NCI-H187 (cell line): ENCODE results near the gene EP400.
A peak's percentile ranks its signal among the peaks of the same experiment; 100 is the strongest.

Source experiments
- DNase-seq, 2 experiments: peaks; one replicate each; lab custom pipeline; 2025; lab: John Stamatoyannopoulos, UW

EP400 gene

DNA sequence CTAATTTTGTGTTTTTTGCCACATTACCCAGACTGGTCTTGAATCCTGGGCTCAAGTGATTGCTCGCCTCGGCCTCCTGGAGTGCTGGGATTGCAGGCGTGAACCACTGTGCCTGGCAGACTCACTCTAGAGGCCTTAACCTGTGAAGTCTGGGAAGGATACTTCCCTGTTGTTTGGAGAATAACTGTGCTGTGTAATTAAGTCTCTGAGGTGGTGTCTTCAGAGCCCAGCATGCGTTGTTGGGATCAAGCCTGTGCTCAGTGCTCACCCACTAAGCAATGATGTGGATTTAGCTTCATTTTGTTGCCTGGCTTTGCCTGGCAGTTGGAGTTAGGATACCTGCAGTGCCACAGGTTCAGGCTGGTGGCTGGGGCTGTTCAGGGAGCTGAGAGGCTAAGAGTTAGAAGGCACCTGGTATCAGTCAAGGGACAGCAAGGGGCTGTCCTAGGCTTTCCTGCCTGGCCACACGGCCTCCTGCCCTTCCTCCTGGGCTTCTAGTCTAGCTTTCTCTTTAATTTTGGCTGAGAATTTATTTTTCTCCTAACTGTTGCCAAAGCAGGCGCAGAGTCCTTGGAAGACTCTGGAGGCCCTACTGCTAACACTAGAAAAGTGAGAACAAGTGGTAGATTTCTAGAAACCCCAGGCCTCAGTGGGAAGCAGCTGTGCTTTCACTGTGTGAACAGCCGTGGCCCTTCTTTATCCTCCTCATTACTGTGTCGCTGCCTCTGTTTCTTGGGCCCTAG, 38.5 kb downstream of the EP400 start:
- no peak for DNase-seq

DNA sequence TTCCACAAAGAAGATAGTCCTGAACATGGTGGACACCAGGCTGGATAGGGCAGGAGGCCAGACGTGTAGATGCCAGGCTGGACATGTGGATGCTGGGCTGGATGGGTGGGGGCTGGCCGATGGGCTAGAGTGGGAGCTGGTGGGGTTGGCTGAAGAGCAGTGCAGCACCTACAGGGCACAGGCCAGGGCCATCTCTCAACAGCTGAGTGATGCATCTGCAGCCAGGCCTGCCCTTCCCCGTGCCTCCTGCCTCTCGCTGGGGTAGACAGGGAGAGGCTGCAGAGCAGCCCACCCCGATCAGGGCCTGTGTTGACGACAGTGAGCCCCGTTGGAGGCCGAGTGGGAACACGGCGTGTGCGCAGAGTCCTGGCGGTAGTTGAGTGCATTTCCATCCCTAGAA, 39.3 kb downstream of the EP400 start:
- DNase-seq, result no peak

DNA sequence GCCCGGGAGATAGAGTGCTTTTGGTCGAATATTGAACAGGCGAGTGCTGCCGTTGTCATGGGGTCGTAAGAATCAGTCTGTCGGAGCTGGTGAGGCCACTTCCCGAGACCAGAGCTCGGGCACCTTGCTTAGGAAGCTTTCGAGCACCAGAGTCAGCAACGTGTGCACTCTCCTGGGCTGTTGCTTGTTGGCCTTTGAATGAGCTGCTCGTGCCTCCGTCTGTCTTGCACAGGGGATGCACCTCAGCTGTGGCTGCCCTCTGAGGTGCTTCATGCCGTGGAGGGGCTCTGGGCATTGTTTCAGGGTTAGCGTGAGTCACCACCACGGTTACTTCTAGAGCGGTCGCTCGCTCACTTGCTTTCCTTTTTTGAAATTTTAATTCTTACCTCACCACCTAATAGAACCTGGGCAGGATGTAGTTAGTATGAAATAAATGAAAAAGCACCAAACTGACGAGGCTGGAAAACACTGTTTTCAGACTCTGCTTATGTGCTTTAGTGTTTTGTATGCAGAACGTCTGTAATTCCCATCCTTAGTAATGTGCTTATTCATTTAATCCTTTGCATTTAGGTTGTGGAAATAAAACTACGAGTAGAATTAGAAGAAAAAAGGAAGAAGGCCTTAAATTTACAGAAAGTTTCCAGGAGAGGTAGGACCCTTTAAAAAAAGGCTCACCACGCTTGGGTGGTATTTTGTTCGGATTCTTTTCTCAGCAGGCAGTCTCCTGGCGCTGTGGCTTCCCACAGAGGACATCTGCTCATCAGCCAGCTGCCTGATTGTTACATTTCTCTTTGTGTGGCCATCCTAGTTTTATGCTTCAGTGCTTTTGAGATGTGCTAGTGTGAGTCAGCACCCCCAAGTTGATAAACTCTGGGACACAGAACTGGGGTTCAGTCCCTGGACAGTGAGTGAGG, 40.6 kb downstream of the EP400 start:
- peak in 1 of 2 experiments; percentile 75 for DNase-seq

DNA sequence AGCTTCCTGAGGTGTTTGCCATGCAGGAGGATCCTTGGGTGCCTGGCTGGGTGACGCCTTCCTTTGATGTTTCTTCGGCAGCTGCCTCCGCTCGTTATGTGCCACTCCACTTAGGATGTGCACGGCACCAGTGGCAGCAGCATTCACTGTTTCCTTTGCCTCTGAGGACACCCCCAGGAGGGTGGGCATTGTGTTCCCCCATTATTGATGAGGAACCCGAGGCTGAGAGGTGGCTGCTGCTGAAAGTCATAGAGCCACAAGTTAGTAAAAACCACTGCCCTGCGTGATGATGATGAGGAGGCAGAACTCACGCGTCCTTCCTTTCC, 41.2 kb downstream of the EP400 start:
- no peak for DNase-seq

DNA sequence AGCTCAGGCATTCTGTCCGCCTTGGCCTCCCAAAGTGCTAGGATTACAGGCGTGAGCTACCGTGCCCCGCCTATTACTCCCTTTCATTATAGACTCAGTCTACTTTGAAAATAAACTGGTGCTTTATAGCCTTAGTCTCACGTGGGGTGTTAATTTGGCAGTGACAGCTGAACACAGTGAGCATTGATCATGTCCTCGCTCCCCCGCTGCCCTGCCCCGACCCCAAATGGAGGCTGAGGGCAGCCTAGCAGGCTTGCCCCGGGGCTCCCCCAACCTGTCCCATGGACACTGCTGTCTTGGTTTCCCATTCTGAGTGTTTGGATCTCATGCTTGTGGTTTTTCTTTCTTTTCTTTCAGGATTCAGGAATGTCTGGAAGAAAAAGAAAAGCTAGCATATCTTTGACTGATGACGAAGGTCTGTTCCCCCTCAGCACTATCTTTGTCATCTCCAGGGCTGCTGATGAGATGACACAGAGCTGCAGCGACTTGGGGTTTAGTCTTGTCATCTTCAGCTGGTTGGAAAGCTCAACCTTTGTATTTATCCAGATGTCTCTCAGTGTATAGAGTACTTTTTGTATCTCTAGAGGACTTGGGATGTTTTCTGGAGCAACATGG, 42.2 kb downstream of the EP400 start:
- DNase-seq, result no peak

DNA sequence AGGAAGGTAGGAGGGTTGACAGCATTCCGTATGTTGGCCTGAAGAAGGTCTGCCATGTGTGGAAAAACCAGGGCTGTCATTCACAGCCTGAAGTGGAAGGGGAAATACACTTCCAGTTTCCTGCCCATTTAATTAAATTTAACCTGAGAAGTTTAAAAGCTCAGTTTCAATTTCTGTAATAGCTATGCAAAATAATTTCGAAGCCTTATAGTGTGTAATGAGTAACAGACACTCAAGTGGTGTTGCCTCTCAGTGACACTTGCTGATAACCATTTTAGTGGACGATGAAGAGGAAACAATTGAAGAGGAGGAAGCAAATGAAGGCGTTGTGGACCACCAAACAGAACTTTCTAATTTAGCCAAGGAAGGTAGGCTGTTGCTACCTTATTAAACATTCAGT, 44.8 kb downstream of the EP400 start:
- no peak for DNase-seq

DNA sequence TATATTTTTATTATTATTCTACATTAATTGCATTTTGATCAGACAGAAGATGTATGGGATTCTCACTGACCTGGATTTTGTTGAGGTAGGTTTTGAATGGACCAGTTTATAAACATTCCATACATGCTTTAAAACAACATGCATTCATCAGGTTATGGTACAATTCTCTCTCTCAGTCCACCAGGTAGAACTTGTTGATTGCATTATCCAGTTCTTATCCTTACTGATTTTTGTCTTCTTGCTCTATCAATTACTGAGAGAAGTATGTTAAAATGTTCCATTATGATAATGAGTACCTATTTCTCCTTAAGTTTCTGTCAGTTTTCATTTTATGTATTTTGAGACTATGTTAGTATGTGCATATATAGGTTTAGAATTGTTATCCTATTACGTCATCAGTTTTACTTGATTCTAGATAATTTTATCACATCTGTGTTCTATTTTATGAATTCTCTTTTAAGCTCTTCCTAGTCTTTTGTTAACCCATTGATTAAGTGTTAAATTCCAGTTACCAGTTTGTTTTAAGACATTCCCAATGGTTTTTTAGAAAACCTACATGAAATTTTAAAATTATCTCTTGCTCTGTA, 50.6 kb downstream of the EP400 start:
- no peak for DNase-seq

DNA sequence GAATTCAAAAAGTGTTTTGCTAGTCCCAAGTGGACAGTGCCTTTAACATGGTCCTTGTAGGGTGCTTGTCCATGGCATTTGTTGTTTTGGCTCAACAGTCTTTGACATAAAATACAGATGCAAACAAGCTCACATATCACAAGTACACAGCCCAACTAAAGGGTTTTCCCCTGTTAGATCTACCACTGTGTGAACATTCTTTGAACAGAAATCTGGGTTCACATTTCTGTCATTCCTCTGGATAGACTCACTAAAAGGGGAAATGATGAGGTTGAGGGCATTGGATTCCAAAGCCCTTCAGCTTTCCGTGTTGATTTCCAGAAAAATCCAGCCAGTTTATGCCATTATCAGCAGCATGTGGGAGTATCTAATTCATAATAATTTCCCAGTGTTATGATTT, 54.1 kb downstream of the EP400 start:
- no peak for DNase-seq

DNA sequence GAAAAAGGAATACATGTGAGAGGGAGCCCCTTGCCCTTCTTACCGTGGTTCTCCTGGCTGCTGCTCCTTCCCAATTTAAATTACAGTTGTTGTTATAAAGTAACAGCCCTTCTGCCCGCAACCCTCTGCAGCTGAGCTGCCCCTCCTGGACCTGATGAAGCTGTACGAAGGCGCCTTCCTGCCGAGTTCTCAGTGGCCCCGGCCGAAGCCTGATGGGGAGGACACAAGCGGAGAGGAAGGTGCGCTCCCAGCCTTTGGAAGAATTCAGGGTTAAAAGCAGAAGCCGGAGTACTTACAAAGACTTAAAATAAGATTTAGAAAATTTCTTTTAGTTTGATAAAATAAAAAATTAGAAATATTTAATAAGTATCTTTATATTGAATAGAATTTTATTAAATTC, 55.2 kb downstream of the EP400 start:
- no peak for DNase-seq

DNA sequence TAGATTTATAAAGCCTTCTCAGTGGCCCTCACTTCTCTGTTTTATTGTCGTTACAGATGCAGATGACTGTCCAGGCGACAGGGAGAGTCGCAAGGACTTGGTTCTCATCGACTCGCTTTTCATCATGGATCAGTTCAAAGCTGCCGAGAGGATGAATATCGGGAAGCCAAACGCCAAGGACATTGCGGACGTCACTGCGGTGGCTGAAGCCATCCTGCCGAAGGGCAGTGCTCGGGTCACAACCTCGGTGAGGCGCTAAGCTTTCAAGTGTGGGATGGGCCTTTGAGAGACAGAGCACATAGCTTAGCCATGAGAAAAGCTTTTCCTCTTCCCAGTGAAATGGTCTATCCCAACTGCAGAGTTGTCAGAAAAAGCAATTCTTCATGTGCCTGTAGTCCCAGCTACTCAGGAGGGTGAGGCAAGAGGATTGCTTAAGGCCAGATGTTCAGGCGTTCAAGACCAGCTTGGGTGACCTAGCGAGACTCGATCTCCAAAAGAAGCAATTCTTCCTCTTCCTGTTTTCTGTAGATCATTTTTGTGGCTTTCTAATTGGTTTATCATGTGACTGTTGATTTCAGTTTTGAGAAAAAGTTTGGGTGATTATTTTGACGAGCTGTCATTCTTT, 56.4 kb downstream of the EP400 start:
- no peak for DNase-seq

DNA sequence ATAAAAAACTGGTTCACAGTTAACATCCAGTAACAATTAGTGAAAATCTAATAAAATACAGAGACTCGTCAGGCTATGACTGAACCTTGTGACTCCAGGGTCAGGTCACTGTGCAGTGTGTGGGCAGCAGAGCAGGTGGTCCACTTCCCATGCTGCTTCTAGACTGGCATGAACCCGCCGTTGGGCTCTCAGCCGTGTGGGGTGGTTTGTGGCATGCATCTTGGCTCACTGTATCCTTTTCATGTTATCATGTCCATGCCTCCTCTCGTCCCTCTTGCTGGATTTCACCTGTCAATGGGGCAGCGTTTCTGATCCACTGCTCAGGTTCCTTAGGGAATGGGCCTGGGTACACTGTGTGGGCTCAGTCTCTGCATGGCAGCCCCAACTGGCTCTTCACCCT, 57.3 kb downstream of the EP400 start:
- no peak for DNase-seq

DNA sequence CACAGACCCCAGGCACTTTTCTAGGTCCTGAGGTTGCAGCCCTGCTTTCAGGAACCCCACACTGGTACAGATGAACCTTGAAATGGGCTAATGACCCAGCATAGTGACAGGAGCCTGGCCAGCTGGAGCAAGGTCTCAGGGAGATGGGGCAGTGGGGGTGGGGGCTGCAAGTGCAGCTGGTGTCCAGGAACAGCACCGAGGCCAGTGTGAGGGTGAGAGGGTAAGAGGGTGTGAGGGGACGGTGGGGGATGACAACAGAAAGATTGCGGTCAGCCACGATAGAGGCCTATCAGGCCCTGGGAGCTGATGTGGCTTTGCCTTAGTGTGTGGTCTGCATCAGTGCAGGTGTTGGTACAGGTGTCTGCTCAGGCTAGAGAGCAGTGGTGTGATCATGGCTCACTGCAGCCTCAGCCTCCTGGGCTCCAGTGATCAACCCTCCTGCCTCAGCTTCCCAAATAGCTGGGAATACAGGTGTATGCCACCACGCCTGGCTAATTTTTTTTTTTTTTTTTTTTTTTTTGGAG, 59.7 kb downstream of the EP400 start:
- no peak for DNase-seq

DNA sequence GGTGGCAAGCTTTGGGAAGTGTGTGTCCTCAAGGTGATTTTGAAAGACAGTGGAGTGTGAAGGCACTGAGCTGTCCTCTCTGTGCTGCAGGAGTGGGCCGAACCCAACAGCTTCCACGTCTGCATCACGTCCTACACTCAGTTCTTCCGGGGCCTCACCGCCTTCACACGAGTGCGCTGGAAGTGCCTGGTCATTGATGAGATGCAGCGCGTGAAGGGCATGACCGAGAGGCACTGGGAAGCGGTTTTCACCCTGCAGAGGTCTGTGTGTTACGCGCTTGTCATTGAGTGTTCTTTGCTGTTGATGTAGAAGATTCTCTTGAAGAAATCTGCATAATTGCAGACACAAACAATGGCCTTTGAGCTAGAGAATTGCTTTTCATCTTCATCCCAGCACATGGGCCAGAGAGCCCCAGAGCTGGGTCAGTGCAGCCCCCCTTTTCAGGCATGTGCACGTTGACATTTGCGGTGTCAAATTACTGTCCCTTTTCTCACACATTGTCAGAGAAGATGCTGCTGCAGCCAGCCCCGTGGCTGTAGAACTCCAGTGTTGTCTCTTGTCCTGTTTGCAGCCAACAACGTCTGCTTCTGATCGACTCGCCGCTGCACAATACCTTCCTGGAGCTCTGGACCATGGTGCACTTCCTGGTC, 63.3 kb downstream of the EP400 start:
- no peak for DNase-seq

DNA sequence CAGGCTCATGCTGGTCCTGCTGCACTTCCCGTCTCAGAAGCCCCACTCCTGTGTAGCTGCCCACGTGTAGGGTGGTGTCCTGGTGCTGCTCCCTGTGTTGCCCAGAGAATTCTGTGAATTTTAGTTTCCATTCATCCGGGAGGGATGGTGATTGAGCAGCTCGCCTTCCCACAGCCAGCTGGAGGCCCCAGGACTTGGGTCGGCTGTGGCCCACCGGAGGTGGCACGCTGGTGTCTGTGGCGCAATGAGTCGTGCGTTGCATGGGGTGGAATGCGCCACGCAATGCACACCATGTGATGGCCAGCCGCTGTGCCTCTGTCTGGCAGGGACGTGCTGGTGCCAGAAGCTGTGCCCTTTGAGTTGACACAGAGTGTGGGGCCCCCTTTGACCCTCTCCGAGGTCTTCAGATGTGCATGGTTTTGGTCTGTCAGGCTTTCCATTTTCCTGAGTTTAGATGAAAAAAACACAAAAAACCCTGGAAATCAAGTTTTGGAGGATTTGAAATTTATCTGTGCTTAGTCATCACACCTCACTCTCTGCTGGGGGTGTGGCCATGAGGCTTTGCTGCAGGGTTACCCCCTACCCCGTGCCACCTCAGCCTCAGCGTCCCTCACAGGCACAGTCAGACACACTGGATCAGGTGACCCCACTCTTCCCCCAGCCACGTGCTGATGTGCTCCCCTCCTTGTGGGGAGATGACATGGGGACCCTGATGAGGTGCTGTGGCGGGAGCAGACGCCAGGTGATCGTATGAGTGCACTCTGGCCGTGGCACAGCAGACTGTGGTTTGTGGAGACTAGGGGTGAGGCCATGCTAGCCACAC, 64.6 kb downstream of the EP400 start:
- no peak for DNase-seq

DNA sequence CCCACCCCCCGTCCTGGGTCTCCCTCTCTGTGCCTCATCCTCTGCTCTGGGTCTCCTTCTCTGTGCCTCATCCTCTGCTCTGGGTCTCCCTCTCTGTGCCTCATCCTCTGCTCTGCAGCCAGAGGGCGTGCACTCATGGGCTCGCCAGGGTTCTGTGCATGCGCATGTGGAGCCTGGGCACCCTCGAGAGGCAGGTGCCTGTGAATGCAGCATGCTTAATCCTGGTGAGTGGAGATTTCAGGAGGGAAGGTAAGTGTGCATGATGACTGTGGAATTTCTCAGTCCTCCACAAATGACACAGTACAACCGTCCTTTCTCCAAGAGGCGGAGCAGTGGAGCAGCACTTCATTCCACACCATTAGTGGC, 65.2 kb downstream of the EP400 start:
- no peak for DNase-seq

DNA sequence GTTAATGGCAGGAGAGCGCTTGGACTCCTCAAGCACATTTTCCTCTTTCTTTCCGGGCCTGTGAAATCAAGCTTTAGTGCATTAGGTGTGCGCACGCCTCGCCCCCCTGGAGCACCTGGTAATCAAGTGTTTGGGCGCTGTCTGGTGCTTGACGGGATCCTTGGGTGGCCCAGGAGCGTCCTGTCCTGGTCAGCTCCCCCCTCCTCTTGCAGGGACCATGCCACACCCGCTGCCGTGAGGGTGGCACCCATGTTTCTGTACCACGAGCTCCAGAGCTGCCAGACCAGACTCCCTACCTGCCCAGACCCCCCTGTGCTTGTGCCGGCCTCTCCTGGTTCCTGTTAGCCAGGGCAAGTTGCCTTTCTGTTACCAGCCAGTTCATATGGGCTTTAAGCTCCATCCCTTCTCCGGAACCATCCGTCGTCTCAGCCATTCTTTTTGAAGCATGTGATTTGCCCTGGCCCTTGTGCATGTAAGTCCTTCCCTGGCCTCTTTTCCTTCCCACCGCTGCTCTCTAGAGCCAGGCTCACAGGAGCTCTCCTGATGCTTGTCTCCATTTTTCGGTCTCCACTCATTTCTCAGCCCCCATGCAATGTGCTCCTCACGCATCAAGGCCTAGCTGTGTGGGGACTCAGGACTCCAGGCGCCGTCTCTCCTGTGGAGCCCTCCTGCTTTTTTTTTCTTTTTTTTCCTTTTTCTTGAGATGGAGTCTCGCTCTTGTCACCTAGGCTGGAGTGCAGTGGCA, 66.1 kb downstream of the EP400 start:
- no peak for DNase-seq

DNA sequence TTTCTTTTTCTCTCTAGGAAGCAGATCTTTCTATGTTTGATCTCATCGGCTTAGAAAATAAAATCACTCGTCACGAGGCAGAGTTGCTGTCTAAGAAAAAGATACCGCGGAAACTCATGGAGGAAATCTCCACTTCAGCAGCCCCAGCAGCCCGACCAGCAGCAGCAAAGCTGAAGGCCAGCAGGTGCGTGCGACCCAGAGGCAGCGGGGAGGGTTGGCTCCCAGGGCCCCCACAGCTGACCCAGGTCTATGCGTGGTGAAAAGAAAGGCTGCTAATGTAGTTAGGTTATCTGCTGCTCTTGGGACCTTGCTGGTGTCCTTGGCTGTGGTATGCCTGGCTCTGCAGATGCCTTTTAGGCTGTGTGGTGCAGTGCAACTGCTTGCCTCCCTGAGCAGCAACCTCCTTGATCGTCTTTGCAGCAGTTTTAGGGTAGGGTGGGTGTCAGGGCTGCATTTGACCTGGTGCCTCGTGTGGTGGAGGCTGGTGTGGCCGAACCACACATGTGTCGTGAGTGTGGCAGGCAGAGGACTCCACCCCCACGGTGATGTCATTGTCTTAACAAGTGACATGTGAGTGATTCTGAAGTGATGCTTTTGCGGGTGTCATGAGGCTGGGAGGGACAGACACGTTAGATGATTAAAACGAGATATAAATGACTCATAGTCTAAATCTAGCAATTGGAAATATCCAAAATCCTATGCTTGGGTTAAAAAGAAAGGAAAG, 68.6 kb downstream of the EP400 start:
- DNase-seq, result no peak

DNA sequence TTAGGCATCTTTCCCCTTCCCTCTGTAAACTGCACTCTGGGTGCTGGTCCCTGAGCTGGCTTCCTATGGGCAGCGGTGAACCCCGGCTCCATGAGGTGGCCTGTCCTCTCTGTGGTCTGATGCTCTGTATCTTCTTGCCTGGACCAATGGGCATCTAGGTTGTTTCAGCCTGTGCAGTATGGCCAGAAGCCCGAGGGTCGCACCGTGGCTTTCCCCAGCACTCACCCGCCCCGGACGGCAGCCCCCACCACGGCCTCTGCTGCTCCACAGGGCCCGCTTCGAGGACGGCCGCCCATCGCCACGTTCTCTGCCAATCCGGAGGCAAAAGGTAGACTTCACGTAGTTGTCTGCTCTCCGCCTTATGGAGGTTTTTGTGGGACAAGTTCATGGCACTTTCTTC, 70.1 kb downstream of the EP400 start:
- DNase-seq, result no peak

DNA sequence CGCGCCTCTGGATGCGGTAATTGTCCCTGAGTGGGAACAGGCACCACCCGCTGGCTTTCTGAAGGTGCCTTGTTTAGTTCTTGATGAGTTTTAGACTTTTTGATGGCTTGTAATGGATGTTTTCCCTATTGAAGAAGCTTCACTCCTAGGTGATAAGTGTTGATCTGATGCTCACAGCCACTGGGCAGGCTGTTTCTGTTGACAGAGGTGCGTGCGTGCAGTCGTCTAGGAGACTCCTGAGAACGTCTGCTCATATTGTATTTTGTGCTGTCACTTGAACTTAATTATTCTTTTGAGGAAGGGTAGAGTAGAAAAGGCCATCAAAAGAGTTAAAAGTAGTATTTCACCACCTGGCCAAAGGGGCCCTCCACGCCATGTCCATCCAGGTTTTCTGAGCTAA, 70.5 kb downstream of the EP400 start:
- DNase-seq, result no peak
